Right lobe of liver (tissue), 4 donors: ENCODE data around the gene POGLUT2.

Source experiments
- POLR2A ChIP-seq: fragments of 450-650 bp; IDR thresholded peaks from one replicate; pipeline ENCODE4 v1.6.1; 2017; ENCODE audit warnings: antibody characterized with exemption, mild to moderate bottlenecking
- TF ChIP-seq, protein P1 (sequence below), 4 donors: fragments of 200-600 bp in 3 of 4; fragments of 450-650 bp in 1 of 4; IDR thresholded peaks; one replicate each; pipeline versions ENCODE4 v1.5.1 to v1.8.0; 2016 to 2022; ENCODE audit warnings: antibody characterized with exemption in 4 of 4, mild to moderate bottlenecking in 2 of 4
- donor health status: DM: no; HTN: no; CAD: no.
- donor health status: DM: no; HTN: no; CAD: no.
- donor health status: DM: no; HTN: yes; CAD: no.

- TF ChIP-seq, protein P1, sequence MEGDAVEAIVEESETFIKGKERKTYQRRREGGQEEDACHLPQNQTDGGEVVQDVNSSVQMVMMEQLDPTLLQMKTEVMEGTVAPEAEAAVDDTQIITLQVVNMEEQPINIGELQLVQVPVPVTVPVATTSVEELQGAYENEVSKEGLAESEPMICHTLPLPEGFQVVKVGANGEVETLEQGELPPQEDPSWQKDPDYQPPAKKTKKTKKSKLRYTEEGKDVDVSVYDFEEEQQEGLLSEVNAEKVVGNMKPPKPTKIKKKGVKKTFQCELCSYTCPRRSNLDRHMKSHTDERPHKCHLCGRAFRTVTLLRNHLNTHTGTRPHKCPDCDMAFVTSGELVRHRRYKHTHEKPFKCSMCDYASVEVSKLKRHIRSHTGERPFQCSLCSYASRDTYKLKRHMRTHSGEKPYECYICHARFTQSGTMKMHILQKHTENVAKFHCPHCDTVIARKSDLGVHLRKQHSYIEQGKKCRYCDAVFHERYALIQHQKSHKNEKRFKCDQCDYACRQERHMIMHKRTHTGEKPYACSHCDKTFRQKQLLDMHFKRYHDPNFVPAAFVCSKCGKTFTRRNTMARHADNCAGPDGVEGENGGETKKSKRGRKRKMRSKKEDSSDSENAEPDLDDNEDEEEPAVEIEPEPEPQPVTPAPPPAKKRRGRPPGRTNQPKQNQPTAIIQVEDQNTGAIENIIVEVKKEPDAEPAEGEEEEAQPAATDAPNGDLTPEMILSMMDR (IDR thresholded peaks at IDR 0.05): no peak
- no peak for TF ChIP-seq POLR2A
Measured at GRCh38 chr13:102805680-102806079, 6.9 kb upstream of the POGLUT2 start.
